H9 (cell line): ENCODE measurements around the gene TMEM191B. TPM values are rescaled to one million over a fixed set of nuclear protein-coding genes. Genes with fewer than 3 reads are reported as not detected.
"Not testable (repeated sequence)": the region's sequence is repeated elsewhere in the genome, so short reads cannot be mapped to it uniquely, and the experiment has no call there.

Source experiments
- DNase-seq: peaks from one replicate; pipeline ENCODE4 v3.0.0-alpha.2; 2017
- H2AFZ ChIP-seq: one replicate; pipeline ENCODE4 v1.6.1; 2013; ENCODE audit warnings: mild to moderate bottlenecking, low read length, control low read depth, moderate library complexity
- H2AK5ac ChIP-seq: 2 replicates; pipeline ENCODE4 v1.6.1; 2013; ENCODE audit warnings: low read length, control low read depth, mixed read lengths; ENCODE audit not compliant: insufficient read length
- H2BK120ac ChIP-seq: one replicate; pipeline ENCODE4 v1.6.1; 2013; ENCODE audit warnings: low read depth, mild to moderate bottlenecking, low read length, control low read depth, inconsistent platforms; ENCODE audit not compliant: poor library complexity, severe bottlenecking
- H2BK12ac ChIP-seq: 2 replicates; pipeline ENCODE4 v1.6.1; 2013; ENCODE audit warnings: low read length, control low read depth, mixed read lengths, low read depth; ENCODE audit not compliant: insufficient read length
- H2BK15ac ChIP-seq: 2 replicates; pipeline ENCODE4 v1.6.1; 2013; ENCODE audit warnings: low read depth, low read length, control low read depth
- H2BK20ac ChIP-seq: one replicate; pipeline ENCODE4 v1.6.1; 2013; ENCODE audit warnings: low read depth, mild to moderate bottlenecking, low read length, control low read depth, inconsistent platforms; ENCODE audit not compliant: poor library complexity, severe bottlenecking
- H2BK5ac ChIP-seq: 2 replicates; pipeline ENCODE4 v1.6.1; 2013; ENCODE audit warnings: low read length, control low read depth, mixed read lengths; ENCODE audit not compliant: insufficient read length
- H3K14ac ChIP-seq: 2 replicates; pipeline ENCODE4 v1.6.1; 2013; ENCODE audit warnings: low read length, control low read depth; ENCODE audit not compliant: insufficient read depth
- H3K18ac ChIP-seq: 2 replicates; pipeline ENCODE4 v1.6.1; 2013; ENCODE audit warnings: low read depth, mild to moderate bottlenecking, mixed read lengths, low read length, control low read depth; ENCODE audit not compliant: insufficient read length
- H3K23ac ChIP-seq: 2 replicates; pipeline ENCODE4 v1.6.1; 2013; ENCODE audit warnings: low read length, control low read depth, mixed read lengths, low read depth; ENCODE audit not compliant: insufficient read length
- H3K23me2 ChIP-seq: 2 replicates; pipeline ENCODE4 v1.6.1; 2013; ENCODE audit warnings: low read depth, mild to moderate bottlenecking, mixed read lengths, low read length, control low read depth; ENCODE audit not compliant: insufficient read length, poor library complexity, severe bottlenecking
- H3K27ac ChIP-seq: 2 replicates; pipeline ENCODE4 v1.5.1; 2013; ENCODE audit warnings: low read length, control low read depth, mixed read lengths, low read depth; ENCODE audit not compliant: insufficient read length
- H3K27me3 ChIP-seq: 2 replicates; pipeline ENCODE4 v1.6.1; 2013; ENCODE audit warnings: low read length, control low read depth, inconsistent platforms; ENCODE audit not compliant: insufficient read depth
- H3K4ac ChIP-seq: 2 replicates; pipeline ENCODE4 v1.6.1; 2013; ENCODE audit warnings: low read depth, mild to moderate bottlenecking, control low read depth, inconsistent platforms, low read length, moderate library complexity
- H3K4me1 ChIP-seq: 2 replicates; pipeline ENCODE4 v1.6.1; 2013; ENCODE audit warnings: low read length, control low read depth, inconsistent platforms; ENCODE audit not compliant: insufficient read depth
- H3K4me2 ChIP-seq: 2 replicates; pipeline ENCODE4 v1.6.1; 2013; ENCODE audit warnings: low read length, control low read depth, mixed read lengths; ENCODE audit not compliant: insufficient read length, insufficient read depth
- H3K56ac ChIP-seq: 2 replicates; pipeline ENCODE4 v1.6.1; 2013; ENCODE audit warnings: low read depth, mild to moderate bottlenecking, mixed read lengths, low read length, control low read depth; ENCODE audit not compliant: insufficient read length
- H3K79me1 ChIP-seq: 2 replicates; pipeline ENCODE4 v1.6.1; 2013; ENCODE audit warnings: low read depth, mild to moderate bottlenecking, moderate library complexity, low read length, control low read depth, inconsistent platforms; ENCODE audit not compliant: insufficient read depth, poor library complexity, severe bottlenecking
- H3K79me2 ChIP-seq: 2 replicates; pipeline ENCODE4 v1.6.1; 2013; ENCODE audit warnings: low read length, control low read depth, inconsistent platforms; ENCODE audit not compliant: insufficient read depth
- H3K9ac ChIP-seq: 2 replicates; pipeline ENCODE4 v1.6.1; 2013; ENCODE audit warnings: low read length, control low read depth, mixed read lengths; ENCODE audit not compliant: insufficient read length; ENCODE audit errors: extremely low read depth
- H3K9me3 ChIP-seq: one replicate; pipeline ENCODE4 v1.6.1; 2013; ENCODE audit warnings: low read depth, low read length, inconsistent platforms; ENCODE audit not compliant: control insufficient read depth
- H3T11ph ChIP-seq: one replicate; pipeline ENCODE4 v1.6.1; 2013; ENCODE audit warnings: mild to moderate bottlenecking, low read length, control low read depth, inconsistent platforms
- H4K20me1 ChIP-seq: one replicate; pipeline ENCODE4 v1.6.1; 2013; ENCODE audit not compliant: control insufficient read depth, insufficient read length, insufficient read depth
- H4K5ac ChIP-seq: 2 replicates; pipeline ENCODE4 v1.6.1; 2013; ENCODE audit warnings: low read depth, mild to moderate bottlenecking, mixed read lengths, low read length, control low read depth; ENCODE audit not compliant: insufficient read length
- H4K8ac ChIP-seq: replicated peaks from 2 replicates; pipeline ENCODE4 v1.6.1; 2013; ENCODE audit warnings: low read length, control low read depth, mixed read lengths, low read depth; ENCODE audit not compliant: insufficient read length
- H4K91ac ChIP-seq: 2 replicates; pipeline ENCODE4 v1.6.1; 2013; ENCODE audit warnings: low read depth, mild to moderate bottlenecking, moderate library complexity, mixed read lengths, low read length, control low read depth; ENCODE audit not compliant: insufficient read length
- H3K27ac Mint-ChIP-seq, 3 experiments: 2 replicates in 2 of 3; 3 replicates in 1 of 3; pipeline ENCODE4 v1.8.0; 2020 to 2021; ENCODE audit warnings: mixed read lengths in 3 of 3, mild to moderate bottlenecking in 1 of 3, moderate library complexity in 1 of 3
- H3K27me3 Mint-ChIP-seq: 2 replicates; pipeline ENCODE4 v1.8.0; 2021; ENCODE audit warnings: low read depth, mild to moderate bottlenecking, moderate library complexity, mixed read lengths
- H3K36me3 Mint-ChIP-seq, 3 experiments: 2 replicates in 2 of 3; 3 replicates in 1 of 3; pipeline ENCODE4 v1.8.0; 2020 to 2021; ENCODE audit warnings: low read depth in 3 of 3, mixed read lengths in 3 of 3; ENCODE audit not compliant: insufficient read depth in 1 of 3
- H3K4me1 Mint-ChIP-seq, 2 experiments: 2 replicates each; pipeline ENCODE4 v1.8.0; 2020; ENCODE audit warnings: mixed read lengths in 2 of 2
- H3K4me3 Mint-ChIP-seq, 2 experiments: 2 replicates in 1 of 2; 3 replicates in 1 of 2; pipeline ENCODE4 v1.8.0; 2020 to 2021; ENCODE audit warnings: mild to moderate bottlenecking in 2 of 2, mixed read lengths in 2 of 2, moderate library complexity in 1 of 2
- H3K9me3 Mint-ChIP-seq, 2 experiments: 2 replicates in 1 of 2; 3 replicates in 1 of 2; pipeline ENCODE4 v1.8.0; 2020; ENCODE audit warnings: mild to moderate bottlenecking in 2 of 2, mixed read lengths in 2 of 2, moderate library complexity in 1 of 2
- WGBS: extraction: QIAGEN DNeasy Blood & Tissue Kit; methylation state at CpG from one replicate; pipeline ENCODE4 v1.1.7; 2013; ENCODE audit warnings: missing lambda C conversion rate, low lambda C conversion rate, mixed read lengths; ENCODE audit not compliant: insufficient read length; ENCODE audit errors: extremely low coverage; 5-methylcytosine and 5-hydroxymethylcytosine counted together
- total RNA-seq: library from RNA; stranded (reverse); gene quantifications from 2 replicates; pipeline ENCODE4 v1.2.1, GENCODE V29; 2021

Gene TMEM191B
- total RNA-seq, 1 experiment from 2014 or later: 1.4 TPM

DNA sequence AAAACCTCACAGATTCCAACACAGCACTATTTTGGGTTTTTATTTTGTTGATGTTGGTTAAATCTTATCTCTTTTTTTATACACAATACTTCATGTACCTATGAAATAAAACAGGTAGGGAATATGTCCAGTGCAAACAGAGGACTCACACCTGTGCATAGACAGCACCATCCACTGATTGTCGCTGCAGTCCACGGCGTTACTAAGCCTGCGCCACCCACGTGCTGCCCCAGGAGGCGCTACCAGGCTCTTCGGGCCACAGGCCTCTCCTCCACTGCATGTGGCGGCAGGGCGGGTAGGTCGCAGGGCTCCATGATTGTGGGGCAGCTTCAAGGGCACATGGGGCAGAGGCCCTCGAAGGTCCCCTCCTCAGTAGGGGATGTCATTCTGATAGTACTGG is 6.0 kb downstream of the TMEM191B start:
- no CpG with 5 or more reads among the region's 11 CpGs for whole genome bisulfite sequencing
- not testable (repeated sequence) for H2BK5ac ChIP-seq, H4K8ac ChIP-seq, H4K20me1 ChIP-seq, H3K4ac ChIP-seq, H3K4me3 Mint-ChIP-seq, H3K36me3 Mint-ChIP-seq, H3K79me2 ChIP-seq, H3K9ac ChIP-seq, H2BK15ac ChIP-seq, H3K14ac ChIP-seq, DNase-seq, H3K56ac ChIP-seq, H3K4me1 ChIP-seq, H3K23me2 ChIP-seq, H3K79me1 ChIP-seq, H3K27ac ChIP-seq, H2BK12ac ChIP-seq, H3K23ac ChIP-seq, H2BK20ac ChIP-seq, H3K4me1 Mint-ChIP-seq, H2AFZ ChIP-seq, H4K91ac ChIP-seq, H2AK5ac ChIP-seq, H3K9me3 ChIP-seq, H3T11ph ChIP-seq, H3K27me3 Mint-ChIP-seq, H3K9me3 Mint-ChIP-seq, H4K5ac ChIP-seq, H3K27me3 ChIP-seq, H3K27ac Mint-ChIP-seq, H3K18ac ChIP-seq, H2BK120ac ChIP-seq, H3K4me2 ChIP-seq

- H4K91ac ChIP-seq, H3K27ac ChIP-seq, H3K23ac ChIP-seq, H3K23me2 ChIP-seq, H2BK15ac ChIP-seq, H3K27me3 ChIP-seq, DNase-seq, H3K36me3 Mint-ChIP-seq, H2BK12ac ChIP-seq, H3K9ac ChIP-seq, H2BK5ac ChIP-seq, H2BK120ac ChIP-seq, H3K27ac Mint-ChIP-seq, H3K4me3 Mint-ChIP-seq, H3K4me1 Mint-ChIP-seq, H4K20me1 ChIP-seq, H3K9me3 ChIP-seq, H3K9me3 Mint-ChIP-seq, H3K4me1 ChIP-seq, H3K27me3 Mint-ChIP-seq, H2AK5ac ChIP-seq, H4K8ac ChIP-seq, H4K5ac ChIP-seq, H3K4me2 ChIP-seq, H3K18ac ChIP-seq, H3K14ac ChIP-seq, H3K56ac ChIP-seq, H2BK20ac ChIP-seq, H2AFZ ChIP-seq, H3K79me2 ChIP-seq, H3K4ac ChIP-seq, H3T11ph ChIP-seq, H3K79me1 ChIP-seq: not testable (repeated sequence)
- WGBS: no CpG with 5 or more reads among the region's 12 CpGs
Measured at GRCh38 chr22:18534315-18534714, 6.7 kb downstream of the TMEM191B start.
